PC-9 (cell line): ENCODE measurements around the gene ULBP1.

Experiments
- CTCF ChIP-seq: fragments of 200-600 bp; sonication (generic); conservative IDR thresholded peaks from 2 replicates; pipeline ENCODE4 v1.6.1; 2017; ENCODE audit warnings: mixed run types, antibody characterized with exemption, mild to moderate bottlenecking, moderate library complexity
- EZH2 ChIP-seq: fragments of 200-600 bp; sonication (generic); IDR thresholded peaks from 2 replicates; pipeline ENCODE4 v1.8.0; 2017; ENCODE audit warnings: antibody characterized with exemption, low read depth

GRCh38 chr6:149988550-149989346 is 25.0 kb downstream of the ULBP1 start:
- TF ChIP-seq CTCF (no peak), EZH2 (no peak)
